B cell (primary cell): ENCODE data around the gene KIRREL3. TPM values are rescaled to one million over a fixed set of nuclear protein-coding genes. Genes with fewer than 3 reads are reported as not detected.

Source experiments
- ATAC-seq: fragments of 200-7000 bp; cut with Tn5 transposase; one replicate; pipeline ENCODE4 v1.10.0; 2021; ENCODE audit warnings: low read depth, mild to moderate bottlenecking, moderate number of reproducible peaks, moderate library complexity
- CTCF ChIA-PET: fragments of 350-600 bp; sonication (Branson Sonifier 250); formaldehyde crosslinking; loops from one replicate; lab custom pipeline; 2021; ENCODE audit warnings: antibody characterized with exemption, inconsistent platforms; lab: Charles Lee
- POLR2A ChIA-PET: fragments of 350-600 bp; sonication (Branson Sonifier 250); formaldehyde crosslinking; loops from one replicate; lab custom pipeline; 2021; ENCODE audit warnings: antibody characterized with exemption; lab: Charles Lee
- DNase-seq: peaks from one replicate; pipeline ENCODE4 v3.0.0; 2013
- H2AFZ ChIP-seq: 2 replicates; pipeline ENCODE4 v1.6.1; 2012; ENCODE audit warnings: mild to moderate bottlenecking, low read depth, low read length; ENCODE audit not compliant: insufficient read depth, poor library complexity, severe bottlenecking
- H3K27ac ChIP-seq, 2 donors: 1 replicate in 1 of 2; 2 replicates in 1 of 2; pipeline ENCODE4 v1.5.1; 2012 to 2013; ENCODE audit warnings: low read length in 2 of 2, mild to moderate bottlenecking in 2 of 2, moderate library complexity in 1 of 2
- H3K27me3 ChIP-seq, 4 experiments: fragments of 200-600 bp in 1 of 4; sonication (generic) in 1 of 4; replicated peaks in 1 of 4; 1 replicate in 2 of 4; 2 replicates in 2 of 4; pipeline versions ENCODE4 v1.6.1 to v1.7.0; 2013 to 2016; ENCODE audit warnings: low read length in 3 of 4, mild to moderate bottlenecking in 2 of 4, mixed read lengths in 1 of 4, moderate library complexity in 1 of 4; ENCODE audit not compliant: insufficient read depth in 4 of 4, control insufficient read depth in 3 of 4; ENCODE audit errors: control extremely low read depth in 1 of 4
- H3K36me3 ChIP-seq, 2 experiments: replicated peaks in 1 of 2; 1 replicate in 1 of 2; 2 replicates in 1 of 2; pipeline versions ENCODE4 v1.6.1 to v1.7.1; 2013; ENCODE audit warnings: low read length in 1 of 2; ENCODE audit not compliant: insufficient read depth in 2 of 2, control insufficient read depth in 1 of 2; ENCODE audit errors: control extremely low read depth in 1 of 2, extremely low read depth in 1 of 2
- H3K4me1 ChIP-seq, 2 donors: fragments of 200-600 bp in 1 of 2; sonication (generic) in 1 of 2; 1 replicate in 1 of 2; 2 replicates in 1 of 2; pipeline versions ENCODE4 v1.5.1 to v1.6.1; 2013 to 2017; ENCODE audit warnings: low read length in 2 of 2; ENCODE audit not compliant: control insufficient read depth in 2 of 2, insufficient read depth in 2 of 2
- H3K4me2 ChIP-seq: replicated peaks from 2 replicates; pipeline ENCODE3; 2012; ENCODE audit warnings: mild to moderate bottlenecking, low read depth, low read length; ENCODE audit not compliant: poor library complexity, severe bottlenecking
- H3K4me3 ChIP-seq, 5 experiments: fragments of 200-600 bp in 1 of 5; sonication (generic) in 1 of 5; 1 replicate in 3 of 5; 2 replicates in 2 of 5; pipeline versions ENCODE4 v1.5.1 to v1.7.0; 2011 to 2016; ENCODE audit warnings: low read length in 4 of 5, mild to moderate bottlenecking in 4 of 5, low read depth in 2 of 5, control low read depth in 1 of 5, moderate library complexity in 1 of 5; ENCODE audit not compliant: insufficient read depth in 1 of 5; ENCODE audit errors: control extremely low read depth in 1 of 5, extremely low read depth in 1 of 5
- H3K79me2 ChIP-seq: fragments of 200-600 bp; sonication (generic); one replicate; pipeline ENCODE4 v1.6.0; 2016; ENCODE audit warnings: low read length; ENCODE audit not compliant: control insufficient read depth, insufficient read depth
- H3K9ac ChIP-seq: fragments of 200-600 bp; sonication (generic); 2 replicates; pipeline ENCODE4 v1.6.1; 2017; ENCODE audit warnings: mild to moderate bottlenecking, low read length, moderate library complexity
- H3K9me3 ChIP-seq, 3 donors: one replicate each; pipeline versions ENCODE4 v1.6.1 to v1.7.1; 2013; ENCODE audit warnings: low read length in 2 of 3; ENCODE audit not compliant: control insufficient read depth in 2 of 3, insufficient read depth in 1 of 3; ENCODE audit errors: control extremely low read depth in 1 of 3
- H4K20me1 ChIP-seq: 2 replicates; pipeline ENCODE4 v1.6.0; 2012; ENCODE audit warnings: mild to moderate bottlenecking, low read length; ENCODE audit not compliant: insufficient read depth, control insufficient read depth, poor library complexity, severe bottlenecking
- H3K27ac Mint-ChIP-seq: one replicate; pipeline ENCODE4 v1.8.0; 2021; ENCODE audit warnings: mixed read lengths
- H3K27me3 Mint-ChIP-seq: one replicate; pipeline ENCODE4 v1.8.0; 2021; ENCODE audit warnings: mixed read lengths
- H3K4me1 Mint-ChIP-seq: one replicate; pipeline ENCODE4 v1.8.0; 2021; ENCODE audit warnings: mixed read lengths
- H3K4me3 Mint-ChIP-seq: one replicate; pipeline ENCODE4 v1.8.0; 2021; ENCODE audit warnings: mixed read lengths
- H3K9me3 Mint-ChIP-seq: one replicate; pipeline ENCODE4 v1.8.0; 2022; ENCODE audit warnings: mixed read lengths; ENCODE audit not compliant: insufficient read depth
- CTCF ChIP-seq: fragments of 200-600 bp; IDR thresholded peaks from one replicate; pipeline ENCODE4 v1.8.0; 2022; ENCODE audit warnings: antibody characterized with exemption, mild to moderate bottlenecking
- EZH2 ChIP-seq: IDR thresholded peaks from 2 replicates; pipeline ENCODE4 v1.6.1; 2012; ENCODE audit warnings: borderline replicate concordance, low read depth, mild to moderate bottlenecking, moderate library complexity, low read length; ENCODE audit not compliant: insufficient read depth, poor library complexity, severe bottlenecking
- WGBS: methylation state at CpG from one replicate; pipeline ENCODE4 v1.1.5; 2013; ENCODE audit warnings: missing lambda C conversion rate; ENCODE audit not compliant: insufficient coverage; 5-methylcytosine and 5-hydroxymethylcytosine counted together
- intact Hi-C: fragments of 100-400 bp; cut with micrococcal nuclease; formaldehyde crosslinking; loops from one replicate; pipeline ENCODE4 v1.10.0; 2022
- polyA plus RNA-seq: library from polyadenylated mRNA; depleted of rRNA; stranded (reverse); fragments of >200 nt; gene quantifications from 2 replicates; pipeline ENCODE4 v1.2.3, GENCODE V29; 2012
- total RNA-seq, 2 donors: library from RNA; stranded (reverse); fragments of 120-200 nt in 1 of 2; gene quantifications; 1 replicate in 1 of 2; 2 replicates in 1 of 2; pipeline versions ENCODE4 v1.2.3 to v1.2.4, GENCODE V29; 2013 to 2022

The KIRREL3 gene
- total and polyA plus RNA-seq, 2 donors (not counting 1 experiment from before 2014, with no cell fraction given), result not detected

GRCh38 chr11:126768702-126769101, 231.9 kb downstream of the KIRREL3 start:
- no peak for TF ChIP-seq EZH2
- TF ChIP-seq CTCF, result no peak
- no peak for ATAC-seq
- CTCF ChIA-PET, result no interaction called here

GRCh38 chr11:126766440-126766839, 234.1 kb downstream of the KIRREL3 start:
- Mint-ChIP-seq H3K27ac (no peak overlapping the region), H3K27me3 (peaks cover 3% of the 10 kb centered on the region), H3K4me1 (no peaks in the 10 kb centered on the region), H3K4me3 (no peak overlapping the region), H3K9me3 (peaks cover 3% of the 10 kb centered on the region)
- no peak for TF ChIP-seq EZH2
- no peak for TF ChIP-seq CTCF
- Histone ChIP-seq H3K9me3 (peaks cover 0 to 5% (median 0%) of the 10 kb centered on the region in 3 donors), H3K36me3 (no peaks in the 10 kb centered on the region), H3K9ac (no peak overlapping the region), H3K79me2 (no peaks in the 10 kb centered on the region), H3K27ac (no peak overlapping the region), H3K27me3 (no peaks in the 10 kb centered on the region), H3K4me2 (no peak overlapping the region), H2AFZ (no peak overlapping the region), H4K20me1 (no peaks in the 10 kb centered on the region), H3K4me1 (no peaks in the 10 kb centered on the region), H3K4me3 (no peak overlapping the region)
- POLR2A ChIA-PET, result no interaction called here
- no peak for DNase-seq
- CTCF ChIA-PET, result no interaction called here
- 86% methylated on average over 1 of the region's 6 CpGs for WGBS
- intact Hi-C loops, result no loop called here
- ATAC-seq, result no peak

More at GRCh38 chr11:126768702-126769101, 231.9 kb downstream of the KIRREL3 start:
- peaks cover 3% of the 10 kb centered on the region for H3K27me3 Mint-ChIP-seq
- no peak for DNase-seq
- H4K20me1 ChIP-seq, result no peaks in the 10 kb centered on the region
- intact Hi-C loops, result no loop called here
- H3K36me3 ChIP-seq, result no peaks in the 10 kb centered on the region
- WGBS, result 84% methylated on average over 10 of the region's 10 CpGs
- POLR2A ChIA-PET, result no interaction called here
- H3K4me1 ChIP-seq, result no peaks in the 10 kb centered on the region
- H3K79me2 ChIP-seq, result no peaks in the 10 kb centered on the region
- no peaks in the 10 kb centered on the region for H3K4me1 Mint-ChIP-seq
- no peak overlapping the region for H3K4me2 ChIP-seq
- H3K27ac ChIP-seq, result no peak overlapping the region
- no peak overlapping the region for H3K9ac ChIP-seq
- H3K27ac Mint-ChIP-seq, result no peak overlapping the region
- peaks cover 3% of the 10 kb centered on the region for H3K9me3 Mint-ChIP-seq
- no peak overlapping the region for H2AFZ ChIP-seq
- no peak overlapping the region for H3K4me3 Mint-ChIP-seq
- peaks cover 0 to 2% (median 0%) of the 10 kb centered on the region in 3 donors for H3K9me3 ChIP-seq
- H3K4me3 ChIP-seq, result no peak overlapping the region
- H3K27me3 ChIP-seq, result no peaks in the 10 kb centered on the region
